Measurements from ENCODE around the gene JUP. TPM values are rescaled to one million over a fixed set of nuclear protein-coding genes. Genes with fewer than 3 reads are reported as not detected.

JUP gene
- total RNA-seq, 1 donor from 2014 or later: 28.5 TPM

- Mint-ChIP-seq H3K4me3 (no peak overlapping the region), H3K4me1 (peaks cover 17% of the 10 kb centered on the region), H3K27me3 (ENCODE audit: insufficient read depth, low read depth) (peaks cover 43% of the 10 kb centered on the region), H3K36me3 (no peaks in the 10 kb centered on the region), H3K27ac (no peak overlapping the region), H3K9me3 (peaks cover 2% of the 10 kb centered on the region)
- no peak for TF ChIP-seq CTCF (IDR thresholded peaks at IDR 0.05)
- no peak for TF ChIP-seq EZH2 (IDR thresholded peaks at IDR 0.05)
- no peak for TF ChIP-seq EZH2phosphoT487 (IDR thresholded peaks at IDR 0.05)
- Histone ChIP-seq H3K4me3 (no peak overlapping the region), H3F3A (ENCODE audit: low read depth) (peaks cover 8% of the 10 kb centered on the region), H4K20me1 (ENCODE audit: low read depth) (peaks cover 3% of the 10 kb centered on the region), H3K27me3 (peaks cover 58% of the 10 kb centered on the region), H3K9me3 (ENCODE audit: low read depth) (no peaks in the 10 kb centered on the region), H3K79me2 (ENCODE audit: low read depth) (no peaks in the 10 kb centered on the region), H3K36me3 (no peaks in the 10 kb centered on the region), H3K27ac (no peak overlapping the region), H2AFZ (replicated peaks) (no peak overlapping the region), H3K4me2 (no peak overlapping the region), H3K9ac (no peak overlapping the region), H3K4me1 (peaks cover 4% of the 10 kb centered on the region)
- no peak for DNase-seq (ENCODE audit: low spot score)
Measured at GRCh38 chr17:41736983-41737679, 49.4 kb downstream of the JUP start.

- TF ChIP-seq EZH2phosphoT487 (IDR thresholded peaks at IDR 0.05) (no peak), CTCF (IDR thresholded peaks at IDR 0.05) (no peak), EZH2 (IDR thresholded peaks at IDR 0.05) (no peak)
- no peak for DNase-seq (ENCODE audit: low spot score)
- Mint-ChIP-seq H3K27ac (no peak overlapping the region), H3K4me1 (peaks cover 22% of the 10 kb centered on the region), H3K4me3 (peak overlapping the region; percentile 3), H3K27me3 (ENCODE audit: insufficient read depth, low read depth) (peaks cover 49% of the 10 kb centered on the region), H3K36me3 (no peaks in the 10 kb centered on the region), H3K9me3 (peaks cover 2% of the 10 kb centered on the region)
- no peak overlapping the region for H3K4me3 ChIP-seq
- no peak overlapping the region for H3K4me2 ChIP-seq
- peaks cover 8% of the 10 kb centered on the region for H3F3A ChIP-seq (ENCODE audit: low read depth)
- H3K4me1 ChIP-seq: peaks cover 4% of the 10 kb centered on the region
- peaks cover 3% of the 10 kb centered on the region for H4K20me1 ChIP-seq (ENCODE audit: low read depth)
- H3K9me3 ChIP-seq (ENCODE audit: low read depth): no peaks in the 10 kb centered on the region
- H3K27ac ChIP-seq: no peak overlapping the region
- no peaks in the 10 kb centered on the region for H3K36me3 ChIP-seq
- H3K9ac ChIP-seq: no peak overlapping the region
- no peaks in the 10 kb centered on the region for H3K79me2 ChIP-seq (ENCODE audit: low read depth)
- peaks cover 72% of the 10 kb centered on the region for H3K27me3 ChIP-seq
- H2AFZ ChIP-seq (replicated peaks): no peak overlapping the region
Measured at GRCh38 chr17:41735744-41736143, 50.8 kb downstream of the JUP start.

GRCh38 chr17:41734949-41735313 is 51.6 kb downstream of the JUP start:
- Histone ChIP-seq H3F3A (ENCODE audit: low read depth) (peaks cover 8% of the 10 kb centered on the region), H2AFZ (replicated peaks) (peak overlapping the region; percentile 97), H3K4me2 (peak overlapping the region; percentile 86), H3K9ac (no peak overlapping the region), H3K4me1 (peaks cover 4% of the 10 kb centered on the region), H3K27ac (no peak overlapping the region), H3K9me3 (ENCODE audit: low read depth) (no peaks in the 10 kb centered on the region), H3K36me3 (no peaks in the 10 kb centered on the region), H3K27me3 (peaks cover 75% of the 10 kb centered on the region), H3K79me2 (ENCODE audit: low read depth) (no peaks in the 10 kb centered on the region), H4K20me1 (ENCODE audit: low read depth) (peaks cover 3% of the 10 kb centered on the region), H3K4me3 (peak overlapping the region; percentile 70)
- Mint-ChIP-seq H3K27me3 (ENCODE audit: insufficient read depth, low read depth) (peaks cover 51% of the 10 kb centered on the region), H3K36me3 (no peaks in the 10 kb centered on the region), H3K27ac (peak overlapping the region; percentile 89), H3K4me3 (peak overlapping the region; percentile 87), H3K9me3 (peaks cover 2% of the 10 kb centered on the region), H3K4me1 (peaks cover 28% of the 10 kb centered on the region)
- peak; percentile 71 for DNase-seq (ENCODE audit: low spot score)
- TF ChIP-seq EZH2phosphoT487 (IDR thresholded peaks at IDR 0.05) (no peak), CTCF (IDR thresholded peaks at IDR 0.05) (no peak), EZH2 (IDR thresholded peaks at IDR 0.05) (no peak)
